Measurements from ENCODE around the gene HDAC6.
A peak's percentile ranks its signal among the peaks of the same experiment; 100 is the strongest.

Gene HDAC6

GRCh38 chrX:48801280-48802088 is at the start of gene HDAC6:
TSS of gene HDAC6 (plus strand) at chrX:48802067. CDS start at chrX:48802693, 626 bp downstream.
- peak; percentile 98 for DNase-seq

- no peak for DNase-seq
These were observed 49.4 kb upstream of the HDAC6 start for GRCh38 chrX:48752498-48752897.

- no peak for DNase-seq
These were observed 48.1 kb upstream of the HDAC6 start for GRCh38 chrX:48753708-48754228.

- no peak for DNase-seq
These were observed 47.6 kb upstream of the HDAC6 start for GRCh38 chrX:48754238-48754637.

- no peak for DNase-seq
These were observed 40.0 kb upstream of the HDAC6 start, which contains the start of gene GLOD5 for GRCh38 chrX:48761674-48762471. TSS of gene GLOD5 (plus strand) at chrX:48761747. CDS start at chrX:48761791, 44 bp downstream.

- DNase-seq = no peak
These were observed 32.6 kb upstream of the HDAC6 start for GRCh38 chrX:48769230-48769629.

- no peak for DNase-seq
These were observed 31.6 kb upstream of the HDAC6 start for GRCh38 chrX:48770296-48770695.

GRCh38 chrX:48772602-48773001 is 29.3 kb upstream of the HDAC6 start:
- DNase-seq = no peak

- DNase-seq = no peak
These were observed 24.9 kb upstream of the HDAC6 start for GRCh38 chrX:48776818-48777439.

GRCh38 chrX:48779399-48779798 is 22.5 kb upstream of the HDAC6 start:
- DNase-seq = no peak

- DNase-seq = no peak
These were observed 20.2 kb upstream of the HDAC6 start for GRCh38 chrX:48781705-48782104.

- no peak for DNase-seq
These were observed 19.7 kb upstream of the HDAC6 start for GRCh38 chrX:48782216-48782615.

GRCh38 chrX:48782795-48783194 is 19.1 kb upstream of the HDAC6 start:
- DNase-seq = no peak

GRCh38 chrX:48784726-48785125 is 17.1 kb upstream of the HDAC6 start:
- DNase-seq = no peak

GRCh38 chrX:48785186-48785539 is 16.7 kb upstream of the HDAC6 start:
- no peak for DNase-seq

- no peak for DNase-seq
These were observed 16.2 kb upstream of the HDAC6 start for GRCh38 chrX:48785540-48786214.

- DNase-seq = no peak
These were observed 15.5 kb upstream of the HDAC6 start, which contains the start of gene GATA1 for GRCh38 chrX:48786341-48786800. TSS of gene GATA1 (plus strand) at chrX:48786590. CDS start at chrX:48791110, 4,520 bp downstream.

- DNase-seq = no peak
These were observed 14.9 kb upstream of the HDAC6 start for GRCh38 chrX:48786825-48787504.

- no peak for DNase-seq
These were observed 14.1 kb upstream of the HDAC6 start for GRCh38 chrX:48787505-48788443.

GRCh38 chrX:48789366-48790220 is 12.3 kb upstream of the HDAC6 start:
- DNase-seq = no peak

Measured in left hindlimb (tissue), 1 donor.